ENCODE measurements around the gene FER.
"Not testable (repeated sequence)": the region's sequence is repeated elsewhere in the genome, so short reads cannot be mapped to it uniquely, and the experiment has no call there.

FER gene

GRCh38 chr5:108851129-108851528 is 103.4 kb downstream of the FER start:
- H3K27ac ChIP-seq (ENCODE audit: low read depth, low read length); H3K18ac ChIP-seq (ENCODE audit: low read length); H3K4me2 ChIP-seq (ENCODE audit: low read length); DNase-seq; H2BK5ac ChIP-seq (ENCODE audit: low read length); H3K56ac ChIP-seq (ENCODE audit: low read length); H4K8ac ChIP-seq (ENCODE audit: low read depth, low read length); H3K79me1 ChIP-seq (ENCODE audit: low read length); H3K36me3 ChIP-seq (ENCODE audit: control insufficient read depth, insufficient read depth, low read length); H2AK5ac ChIP-seq (ENCODE audit: low read length); H3K4ac ChIP-seq (ENCODE audit: low read depth, low read length); H4K5ac ChIP-seq (ENCODE audit: low read length); H3K4me3 ChIP-seq (ENCODE audit: low read length); H3K4me1 ChIP-seq (ENCODE audit: control insufficient read depth, low read depth, low read length); H2BK15ac ChIP-seq (replicated peaks; ENCODE audit: low read depth); H3K23ac ChIP-seq (ENCODE audit: low read length); H3K27me3 ChIP-seq (ENCODE audit: insufficient read depth, low read length, poor library complexity); H2BK120ac ChIP-seq (ENCODE audit: low read depth, low read length); H3K79me2 ChIP-seq (ENCODE audit: control insufficient read depth, insufficient read depth, low read length); H3K9ac ChIP-seq (ENCODE audit: low read length): not testable (repeated sequence)
- no CpG with 5 or more reads among the region's 4 CpGs for WGBS (ENCODE audit: extremely low coverage, insufficient coverage, low lambda C conversion rate)

GRCh38 chr5:108857905-108858304 is 110.2 kb downstream of the FER start:
- no peaks in the 10 kb centered on the region for H3K79me1 ChIP-seq (ENCODE audit: low read length)
- no peak overlapping the region for H3K27ac ChIP-seq (ENCODE audit: low read depth, low read length)
- WGBS (ENCODE audit: extremely low coverage, insufficient coverage, low lambda C conversion rate), result no CpG with 5 or more reads among the region's 1 CpG
- no peak for DNase-seq
- H3K4me3 ChIP-seq (ENCODE audit: low read length), result no peak overlapping the region
- no peak overlapping the region for H2BK15ac ChIP-seq (replicated peaks; ENCODE audit: low read depth)
- no peak overlapping the region for H3K56ac ChIP-seq (ENCODE audit: low read length)
- H2BK5ac ChIP-seq (ENCODE audit: low read length), result no peak overlapping the region
- H2AK5ac ChIP-seq (ENCODE audit: low read length), result no peak overlapping the region
- no peak overlapping the region for H3K9ac ChIP-seq (ENCODE audit: low read length)
- no peak overlapping the region for H3K4me2 ChIP-seq (ENCODE audit: low read length)
- H3K4me1 ChIP-seq (ENCODE audit: control insufficient read depth, low read depth, low read length), result no peaks in the 10 kb centered on the region
- no peak overlapping the region for H2BK120ac ChIP-seq (ENCODE audit: low read depth, low read length)
- H4K8ac ChIP-seq (ENCODE audit: low read depth, low read length), result no peak overlapping the region
- no peak overlapping the region for H3K4ac ChIP-seq (ENCODE audit: low read depth, low read length)
- H3K23ac ChIP-seq (ENCODE audit: low read length), result no peak overlapping the region
- no peak overlapping the region for H4K5ac ChIP-seq (ENCODE audit: low read length)
- H3K18ac ChIP-seq (ENCODE audit: low read length), result no peak overlapping the region
- no peaks in the 10 kb centered on the region for H3K79me2 ChIP-seq (ENCODE audit: control insufficient read depth, insufficient read depth, low read length)
- H3K27me3 ChIP-seq (ENCODE audit: insufficient read depth, low read length, poor library complexity), result no peaks in the 10 kb centered on the region
- no peaks in the 10 kb centered on the region for H3K36me3 ChIP-seq (ENCODE audit: control insufficient read depth, insufficient read depth, low read length)

GRCh38 chr5:108858959-108859358 is 111.3 kb downstream of the FER start:
- Histone ChIP-seq H2BK120ac (ENCODE audit: low read depth, low read length) (no peak overlapping the region), H3K36me3 (ENCODE audit: control insufficient read depth, insufficient read depth, low read length) (no peaks in the 10 kb centered on the region), H2BK15ac (replicated peaks; ENCODE audit: low read depth) (no peak overlapping the region), H3K79me2 (ENCODE audit: control insufficient read depth, insufficient read depth, low read length) (no peaks in the 10 kb centered on the region), H3K23ac (ENCODE audit: low read length) (no peak overlapping the region), H2AK5ac (ENCODE audit: low read length) (no peak overlapping the region), H3K9ac (ENCODE audit: low read length) (no peak overlapping the region), H3K4ac (ENCODE audit: low read depth, low read length) (no peak overlapping the region), H3K79me1 (ENCODE audit: low read length) (no peaks in the 10 kb centered on the region), H3K4me3 (ENCODE audit: low read length) (no peak overlapping the region), H3K4me1 (ENCODE audit: control insufficient read depth, low read depth, low read length) (no peaks in the 10 kb centered on the region), H4K8ac (ENCODE audit: low read depth, low read length) (no peak overlapping the region), H3K4me2 (ENCODE audit: low read length) (no peak overlapping the region), H3K27me3 (ENCODE audit: insufficient read depth, low read length, poor library complexity) (no peaks in the 10 kb centered on the region), H3K18ac (ENCODE audit: low read length) (no peak overlapping the region), H2BK5ac (ENCODE audit: low read length) (no peak overlapping the region), H4K5ac (ENCODE audit: low read length) (no peak overlapping the region), H3K27ac (ENCODE audit: low read depth, low read length) (no peak overlapping the region), H3K56ac (ENCODE audit: low read length) (no peak overlapping the region)
- WGBS (ENCODE audit: extremely low coverage, insufficient coverage, low lambda C conversion rate), result no CpG with 5 or more reads among the region's 2 CpGs
- DNase-seq, result no peak

GRCh38 chr5:108862211-108862610 is 114.5 kb downstream of the FER start:
- H2AK5ac ChIP-seq (ENCODE audit: low read length), result no peak overlapping the region
- H3K27ac ChIP-seq (ENCODE audit: low read depth, low read length), result no peak overlapping the region
- H3K27me3 ChIP-seq (ENCODE audit: insufficient read depth, low read length, poor library complexity), result no peaks in the 10 kb centered on the region
- H3K4me2 ChIP-seq (ENCODE audit: low read length), result no peak overlapping the region
- no peak overlapping the region for H2BK15ac ChIP-seq (replicated peaks; ENCODE audit: low read depth)
- H3K36me3 ChIP-seq (ENCODE audit: control insufficient read depth, insufficient read depth, low read length), result no peaks in the 10 kb centered on the region
- H4K5ac ChIP-seq (ENCODE audit: low read length), result no peak overlapping the region
- no peak for DNase-seq
- H2BK120ac ChIP-seq (ENCODE audit: low read depth, low read length), result no peak overlapping the region
- H3K79me2 ChIP-seq (ENCODE audit: control insufficient read depth, insufficient read depth, low read length), result no peaks in the 10 kb centered on the region
- no peaks in the 10 kb centered on the region for H3K4me1 ChIP-seq (ENCODE audit: control insufficient read depth, low read depth, low read length)
- no peaks in the 10 kb centered on the region for H3K79me1 ChIP-seq (ENCODE audit: low read length)
- H4K8ac ChIP-seq (ENCODE audit: low read depth, low read length), result no peak overlapping the region
- H3K9ac ChIP-seq (ENCODE audit: low read length), result no peak overlapping the region
- no peak overlapping the region for H3K4ac ChIP-seq (ENCODE audit: low read depth, low read length)
- no peak overlapping the region for H2BK5ac ChIP-seq (ENCODE audit: low read length)
- H3K4me3 ChIP-seq (ENCODE audit: low read length), result no peak overlapping the region
- H3K56ac ChIP-seq (ENCODE audit: low read length), result no peak overlapping the region
- no peak overlapping the region for H3K23ac ChIP-seq (ENCODE audit: low read length)
- H3K18ac ChIP-seq (ENCODE audit: low read length), result no peak overlapping the region

GRCh38 chr5:108866097-108866496 is 118.4 kb downstream of the FER start:
- not testable (repeated sequence) for H3K79me2 ChIP-seq (ENCODE audit: control insufficient read depth, insufficient read depth, low read length); H2BK15ac ChIP-seq (replicated peaks; ENCODE audit: low read depth); H3K4me1 ChIP-seq (ENCODE audit: control insufficient read depth, low read depth, low read length); H3K79me1 ChIP-seq (ENCODE audit: low read length); H3K27me3 ChIP-seq (ENCODE audit: insufficient read depth, low read length, poor library complexity); H2AK5ac ChIP-seq (ENCODE audit: low read length); H3K56ac ChIP-seq (ENCODE audit: low read length); H3K36me3 ChIP-seq (ENCODE audit: control insufficient read depth, insufficient read depth, low read length); H2BK5ac ChIP-seq (ENCODE audit: low read length); H3K4me3 ChIP-seq (ENCODE audit: low read length); H4K5ac ChIP-seq (ENCODE audit: low read length); H3K9ac ChIP-seq (ENCODE audit: low read length); H3K23ac ChIP-seq (ENCODE audit: low read length); H3K4me2 ChIP-seq (ENCODE audit: low read length); H3K18ac ChIP-seq (ENCODE audit: low read length); H3K4ac ChIP-seq (ENCODE audit: low read depth, low read length); H2BK120ac ChIP-seq (ENCODE audit: low read depth, low read length); DNase-seq; H3K27ac ChIP-seq (ENCODE audit: low read depth, low read length); H4K8ac ChIP-seq (ENCODE audit: low read depth, low read length)
- WGBS (ENCODE audit: extremely low coverage, insufficient coverage, low lambda C conversion rate), result no CpG with 5 or more reads among the region's 3 CpGs

- Histone ChIP-seq H3K27ac (ENCODE audit: low read depth, low read length) (no peak overlapping the region), H2BK5ac (ENCODE audit: low read length) (no peak overlapping the region), H3K9ac (ENCODE audit: low read length) (no peak overlapping the region), H3K79me2 (ENCODE audit: control insufficient read depth, insufficient read depth, low read length) (no peaks in the 10 kb centered on the region), H3K4me3 (ENCODE audit: low read length) (no peak overlapping the region), H4K5ac (ENCODE audit: low read length) (no peak overlapping the region), H3K79me1 (ENCODE audit: low read length) (no peaks in the 10 kb centered on the region), H3K56ac (ENCODE audit: low read length) (no peak overlapping the region), H2BK120ac (ENCODE audit: low read depth, low read length) (no peak overlapping the region), H3K27me3 (ENCODE audit: insufficient read depth, low read length, poor library complexity) (no peaks in the 10 kb centered on the region), H2BK15ac (replicated peaks; ENCODE audit: low read depth) (no peak overlapping the region), H3K4me2 (ENCODE audit: low read length) (no peak overlapping the region), H3K36me3 (ENCODE audit: control insufficient read depth, insufficient read depth, low read length) (no peaks in the 10 kb centered on the region), H3K4ac (ENCODE audit: low read depth, low read length) (no peak overlapping the region), H3K18ac (ENCODE audit: low read length) (no peak overlapping the region), H3K4me1 (ENCODE audit: control insufficient read depth, low read depth, low read length) (no peaks in the 10 kb centered on the region), H4K8ac (ENCODE audit: low read depth, low read length) (no peak overlapping the region), H3K23ac (ENCODE audit: low read length) (no peak overlapping the region), H2AK5ac (ENCODE audit: low read length) (no peak overlapping the region)
- no peak for DNase-seq
- no CpG with 5 or more reads among the region's 4 CpGs for WGBS (ENCODE audit: extremely low coverage, insufficient coverage, low lambda C conversion rate)
These were observed 120.0 kb downstream of the FER start for GRCh38 chr5:108867656-108868055.

Data from mesendoderm (in vitro differentiated cells).